MCF 10A (cell line): ENCODE results near the gene BBS1. TPM values are rescaled to one million over a fixed set of nuclear protein-coding genes. Genes with fewer than 3 reads are reported as not detected.
"Not testable (repeated sequence)": the region's sequence is repeated elsewhere in the genome, so short reads cannot be mapped to it uniquely, and the experiment has no call there.

ENCODE experiments used
- Bru-seq: library from RNA; stranded (reverse); fragments of 400-500 nt; gene quantifications from one replicate; lab custom pipeline; 2021; lab: Mats Ljungman, UMichigan
- BruChase-seq, 2 experiments: library from RNA; stranded (reverse); fragments of 400-500 nt; gene quantifications; one replicate each; lab custom pipeline; 2021; lab: Mats Ljungman, UMichigan
- BruUV-seq: library from RNA; stranded (reverse); fragments of 400-500 nt; replicated peaks from 2 replicates; lab custom pipeline; 2021; lab: Mats Ljungman, UMichigan
- CTCF ChIA-PET: fragments of 300-600 bp; sonication (Branson Sonifier 250); formaldehyde crosslinking; extraction: SDS; loops from one replicate; lab custom pipeline; 2021; ENCODE audit warnings: antibody characterized with exemption, inconsistent platforms; lab: Yijun Ruan, JAX
- POLR2A ChIA-PET: fragments of 300-600, 350-650 bp; sonication (Branson Sonifier 250); formaldehyde crosslinking; extraction: SDS; loops from one replicate; lab custom pipeline; 2020; ENCODE audit warnings: antibody characterized with exemption, inconsistent platforms; lab: Yijun Ruan, JAX
- DNase-seq: peaks from one replicate; pipeline ENCODE4 v3.0.0-alpha.2; 2018; ENCODE audit not compliant: unreplicated experiment
- H3K27ac Mint-ChIP-seq: one replicate; pipeline ENCODE4 v1.8.0; 2022; ENCODE audit warnings: mild to moderate bottlenecking, low read depth, mixed read lengths; ENCODE audit not compliant: unreplicated experiment
- H3K27me3 Mint-ChIP-seq: one replicate; pipeline ENCODE4 v1.8.0; 2022; ENCODE audit warnings: mixed read lengths; ENCODE audit not compliant: insufficient read depth, unreplicated experiment
- H3K36me3 Mint-ChIP-seq: one replicate; pipeline ENCODE4 v1.8.0; 2022; ENCODE audit warnings: mild to moderate bottlenecking, moderate library complexity, mixed read lengths; ENCODE audit not compliant: insufficient read depth, unreplicated experiment
- H3K4me1 Mint-ChIP-seq: one replicate; pipeline ENCODE4 v1.8.0; 2022; ENCODE audit warnings: mixed read lengths; ENCODE audit not compliant: insufficient read depth, unreplicated experiment
- H3K4me3 Mint-ChIP-seq: one replicate; pipeline ENCODE4 v1.8.0; 2022; ENCODE audit warnings: mild to moderate bottlenecking, moderate library complexity, mixed read lengths; ENCODE audit not compliant: unreplicated experiment
- H3K9me3 Mint-ChIP-seq: one replicate; pipeline ENCODE4 v1.8.0; 2022; ENCODE audit warnings: mixed read lengths; ENCODE audit not compliant: unreplicated experiment
- intact Hi-C: fragments of 100-400 bp; cut with micrococcal nuclease; formaldehyde crosslinking; loops from 2 replicates; pipeline ENCODE4 v1.14.1; 2022
- long read RNA-seq: library from polyadenylated mRNA; stranded (forward); transcript quantifications from one replicate; pipeline ENCODE4 v2.0.0, GENCODE V29; 2022
- total RNA-seq: library from RNA; stranded (reverse); gene quantifications from 2 replicates; pipeline ENCODE4 v1.2.3, GENCODE V29; 2022
- TF ChIP-seq, protein P1 (sequence below): fragments of 200-600 bp; IDR thresholded peaks from one replicate; pipeline ENCODE4 v1.8.0; 2022; ENCODE audit warnings: antibody characterized with exemption, mild to moderate bottlenecking; ENCODE audit not compliant: unreplicated experiment

The BBS1 gene
- total RNA-seq (31.7 and 33.9 TPM in 2 replicates), Bru-seq, nascent RNA (percentile 67 among the genes with signal in this experiment), BruChase-seq, experiment 1, labeled RNA remaining after a 6-hour chase (percentile 77 among the genes with signal in this experiment), BruChase-seq, experiment 2, labeled RNA remaining after a 2-hour chase (percentile 81 among the genes with signal in this experiment)
- long read RNA-seq, transcript BBS1-201 (17 exons, 3,423 nt) = major isoform, 10 of 30 reads
- long read RNA-seq, partial matches to known transcripts = 7 of 30 reads
- long read RNA-seq, other reads (novel, unspliced or antisense) = 12 of 30 reads

DNA sequence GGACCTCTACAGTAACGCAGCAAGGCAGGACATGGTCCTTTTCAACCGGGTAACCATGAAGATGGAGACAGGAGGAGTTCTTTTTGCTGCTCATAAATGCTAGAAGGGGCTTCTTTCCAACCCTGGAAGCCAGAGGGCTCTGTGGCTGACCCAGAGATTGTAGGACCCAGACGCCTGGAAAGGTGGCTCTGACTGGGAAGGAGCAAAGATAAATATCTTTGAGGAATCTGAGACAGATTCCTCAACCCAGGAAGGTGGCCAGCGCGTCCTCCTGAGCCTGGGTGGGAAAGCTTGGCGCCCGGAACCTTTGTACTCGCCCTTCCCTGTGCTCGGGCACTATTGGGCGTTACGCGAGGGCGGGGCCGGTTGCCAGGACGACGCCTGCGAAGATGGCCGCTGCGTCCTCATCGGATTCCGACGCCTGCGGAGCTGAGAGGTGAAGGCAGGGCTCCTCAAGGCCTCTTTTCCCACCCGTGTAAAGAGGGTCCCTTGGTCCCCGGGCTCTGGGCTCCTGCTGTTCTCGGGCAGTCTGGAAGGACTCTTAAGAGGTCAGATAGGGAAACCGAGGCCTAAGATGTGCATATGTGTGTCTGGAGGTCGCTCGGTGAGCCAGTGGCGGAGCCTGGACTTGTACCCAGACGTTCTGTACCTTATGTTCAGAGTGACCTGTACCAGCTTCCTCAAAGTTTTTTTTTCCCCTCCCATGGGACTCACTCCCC is at the start of gene BBS1:
Gene BBS1 (plus strand): TSS at position 365 of the 719 bp plus-strand sequence. CDS start 25 bp downstream, at position 390.
- ChIA-PET CTCF (interaction anchor here (0.6 kb wide), 1 partner anchor 167 kb away, joined by 4 read pairs; the partner anchor contains the start of gene RBM4B), POLR2A (interaction anchor here (0.6 to 2.9 kb wide), 18 partner anchors 9 to 332 kb away, joined by 3 to 21 read pairs (median 4); partner anchors contain the start of genes ACTN3, DPP3, MRPL11 and PELI3)
- no TSS peak for BruUV-seq
- TF ChIP-seq, protein P1, sequence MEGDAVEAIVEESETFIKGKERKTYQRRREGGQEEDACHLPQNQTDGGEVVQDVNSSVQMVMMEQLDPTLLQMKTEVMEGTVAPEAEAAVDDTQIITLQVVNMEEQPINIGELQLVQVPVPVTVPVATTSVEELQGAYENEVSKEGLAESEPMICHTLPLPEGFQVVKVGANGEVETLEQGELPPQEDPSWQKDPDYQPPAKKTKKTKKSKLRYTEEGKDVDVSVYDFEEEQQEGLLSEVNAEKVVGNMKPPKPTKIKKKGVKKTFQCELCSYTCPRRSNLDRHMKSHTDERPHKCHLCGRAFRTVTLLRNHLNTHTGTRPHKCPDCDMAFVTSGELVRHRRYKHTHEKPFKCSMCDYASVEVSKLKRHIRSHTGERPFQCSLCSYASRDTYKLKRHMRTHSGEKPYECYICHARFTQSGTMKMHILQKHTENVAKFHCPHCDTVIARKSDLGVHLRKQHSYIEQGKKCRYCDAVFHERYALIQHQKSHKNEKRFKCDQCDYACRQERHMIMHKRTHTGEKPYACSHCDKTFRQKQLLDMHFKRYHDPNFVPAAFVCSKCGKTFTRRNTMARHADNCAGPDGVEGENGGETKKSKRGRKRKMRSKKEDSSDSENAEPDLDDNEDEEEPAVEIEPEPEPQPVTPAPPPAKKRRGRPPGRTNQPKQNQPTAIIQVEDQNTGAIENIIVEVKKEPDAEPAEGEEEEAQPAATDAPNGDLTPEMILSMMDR = no peak
- intact Hi-C loops = loop anchor here (1.0 kb wide), 1 partner anchor 128 kb away; the partner anchor contains the start of gene RBM4
- Mint-ChIP-seq H3K4me1 (peaks cover 11% of the 10 kb centered on the region), H3K27ac (peak within 1 kb of the TSS; percentile 88), H3K27me3 (no peaks in the 10 kb centered on the region), H3K9me3 (no peaks in the 10 kb centered on the region), H3K36me3 (peaks cover 34% of the 10 kb centered on the region), H3K4me3 (peak within 1 kb of the TSS; percentile 98)
- DNase-seq = peak; percentile 72

GRCh38 chr11:66462010-66462409 is 48.4 kb upstream of the BBS1 start:
- Mint-ChIP-seq H3K4me1 (no peaks in the 10 kb centered on the region), H3K27ac (no peak overlapping the region), H3K9me3 (no peaks in the 10 kb centered on the region), H3K27me3 (no peaks in the 10 kb centered on the region), H3K36me3 (no peaks in the 10 kb centered on the region), H3K4me3 (no peak overlapping the region)
- DNase-seq = no peak
- TF ChIP-seq, protein P1 = no peak
- intact Hi-C loops = no loop called here
- BruUV-seq = no TSS peak
- ChIA-PET CTCF (no interaction called here), POLR2A (no interaction called here)

- Mint-ChIP-seq H3K9me3 (no peaks in the 10 kb centered on the region), H3K4me1 (no peaks in the 10 kb centered on the region), H3K36me3 (no peaks in the 10 kb centered on the region), H3K4me3 (no peak overlapping the region), H3K27me3 (no peaks in the 10 kb centered on the region), H3K27ac (no peak overlapping the region)
- no peak for DNase-seq
- TF ChIP-seq, protein P1 = no peak
- intact Hi-C loops = no loop called here
- no TSS peak for BruUV-seq
- ChIA-PET CTCF (interaction anchor here (1.4 kb wide), 1 partner anchor 23 kb away, joined by 7 read pairs; no protein-coding TSS in a partner anchor), POLR2A (no interaction called here)
Measured at GRCh38 chr11:66462911-66463310, 47.5 kb upstream of the BBS1 start.

DNA sequence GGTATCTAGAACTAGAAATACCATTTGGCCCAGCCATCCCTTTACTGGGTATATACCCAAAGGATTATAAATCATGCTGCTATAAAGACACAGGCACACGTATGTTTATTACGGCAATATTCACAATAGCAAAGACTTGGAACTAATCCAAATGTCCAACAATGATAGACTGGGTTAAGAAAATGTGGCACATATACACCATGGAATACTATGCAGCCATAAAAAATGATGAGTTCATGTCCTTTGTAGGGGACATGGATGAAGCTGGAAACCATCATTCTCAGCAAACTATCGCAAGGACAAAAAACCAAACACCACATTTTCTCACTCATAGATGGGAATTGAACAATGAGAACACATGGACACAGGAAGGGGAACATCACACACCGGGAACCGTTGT is 46.3 kb upstream of the BBS1 start:
- H3K27me3 Mint-ChIP-seq, DNase-seq, H3K4me1 Mint-ChIP-seq, H3K36me3 Mint-ChIP-seq, H3K9me3 Mint-ChIP-seq, intact Hi-C loops, BruUV-seq, H3K27ac Mint-ChIP-seq, H3K4me3 Mint-ChIP-seq: not testable (repeated sequence)
- ChIA-PET POLR2A (interaction anchor here (0.7 kb wide), 1 partner anchor 82 kb away, joined by 3 read pairs; the partner anchor contains the start of gene ZDHHC24), CTCF (interaction anchor here (0.6 to 0.7 kb wide), 2 partner anchors 9 to 65 kb away, joined by 3 read pairs; no protein-coding TSS in a partner anchor)
